Left ventricle myocardium inferior (tissue), 1 donor: ENCODE data around the gene NAP1L1. TPM values are rescaled to one million over a fixed set of nuclear protein-coding genes. Genes with fewer than 3 reads are reported as not detected.
A peak's percentile ranks its signal among the peaks of the same experiment; 100 is the strongest.

ENCODE experiments used
- DNase-seq: peaks from one replicate; pipeline ENCODE4 v3.0.0-alpha.2; 2020
- H3K27ac ChIP-seq: fragments of 200-600 bp; replicated peaks from 2 replicates; pipeline ENCODE4 v1.8.0; 2021
- H3K27me3 ChIP-seq: fragments of 200-600 bp; 2 replicates; pipeline ENCODE4 v1.8.0; 2021; ENCODE audit warnings: low read depth
- H3K36me3 ChIP-seq: fragments of 200-600 bp; 2 replicates; pipeline ENCODE4 v1.8.0; 2021
- H3K4me1 ChIP-seq: fragments of 200-600 bp; 2 replicates; pipeline ENCODE4 v1.8.0; 2021
- H3K4me3 ChIP-seq: fragments of 200-600 bp; 2 replicates; pipeline ENCODE4 v1.8.0; 2021; ENCODE audit warnings: mild to moderate bottlenecking, moderate library complexity
- H3K9me3 ChIP-seq: fragments of 200-600 bp; replicated peaks from 2 replicates; pipeline ENCODE4 v1.8.0; 2021
- intact Hi-C: fragments of 100-400 bp; cut with micrococcal nuclease; formaldehyde crosslinking; loops from one replicate; pipeline ENCODE4 v1.11.0; 2022
- total RNA-seq: library from RNA; stranded (reverse); fragmentation: NEBNext Ultra II Directional; extraction: Animal tissue kit (Norgen Biotek cat#: 25700); gene quantifications from one replicate; pipeline ENCODE4 v1.2.1, GENCODE V29; 2021
- TF ChIP-seq, protein P1 (sequence below): fragments of 200-600 bp; IDR thresholded peaks from 2 replicates; pipeline ENCODE4 v1.8.0; 2021; ENCODE audit warnings: antibody characterized with exemption, mild to moderate bottlenecking, borderline replicate concordance
- donor health status: DM: no; HTN: yes; CAD: no; lungs with severe emphysema.

NAP1L1 gene
- total RNA-seq, 1 donor from 2014 or later: 256 TPM

DNA sequence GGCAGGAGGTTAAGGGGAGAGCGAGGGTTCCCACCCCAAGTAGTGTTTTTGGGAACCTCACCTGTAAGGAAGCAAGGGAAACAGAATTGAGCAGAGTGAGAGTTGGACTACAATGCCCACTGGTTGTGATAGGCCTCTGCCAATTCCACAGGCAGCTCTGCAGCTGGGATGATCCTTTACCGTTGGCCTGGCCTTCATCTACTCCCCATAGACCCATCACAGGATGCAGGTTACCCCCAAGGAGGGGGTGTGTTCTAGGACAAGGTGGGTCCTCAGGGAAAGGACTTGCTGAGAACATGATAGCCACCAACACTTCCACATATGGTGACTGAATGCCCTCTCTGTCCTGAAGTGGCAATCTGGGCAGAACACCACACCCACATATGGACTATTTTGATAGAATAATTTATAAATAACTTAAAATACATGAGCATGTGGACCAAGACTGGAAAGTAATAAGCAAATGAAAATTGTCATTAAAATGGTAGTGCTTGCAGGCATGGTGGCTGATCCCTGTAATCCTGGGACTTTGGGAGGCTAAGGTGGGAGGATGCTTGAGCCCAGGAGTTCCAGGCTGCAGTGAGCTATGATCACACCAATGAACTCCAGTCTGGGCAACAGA is 61.3 kb downstream of the NAP1L1 start:
- intact Hi-C loops: no loop called here
- no peak overlapping the region for H3K4me3 ChIP-seq
- no peak overlapping the region for H3K27ac ChIP-seq
- peaks cover 25% of the 10 kb centered on the region for H3K4me1 ChIP-seq
- no peaks in the 10 kb centered on the region for H3K36me3 ChIP-seq
- TF ChIP-seq, protein P1, sequence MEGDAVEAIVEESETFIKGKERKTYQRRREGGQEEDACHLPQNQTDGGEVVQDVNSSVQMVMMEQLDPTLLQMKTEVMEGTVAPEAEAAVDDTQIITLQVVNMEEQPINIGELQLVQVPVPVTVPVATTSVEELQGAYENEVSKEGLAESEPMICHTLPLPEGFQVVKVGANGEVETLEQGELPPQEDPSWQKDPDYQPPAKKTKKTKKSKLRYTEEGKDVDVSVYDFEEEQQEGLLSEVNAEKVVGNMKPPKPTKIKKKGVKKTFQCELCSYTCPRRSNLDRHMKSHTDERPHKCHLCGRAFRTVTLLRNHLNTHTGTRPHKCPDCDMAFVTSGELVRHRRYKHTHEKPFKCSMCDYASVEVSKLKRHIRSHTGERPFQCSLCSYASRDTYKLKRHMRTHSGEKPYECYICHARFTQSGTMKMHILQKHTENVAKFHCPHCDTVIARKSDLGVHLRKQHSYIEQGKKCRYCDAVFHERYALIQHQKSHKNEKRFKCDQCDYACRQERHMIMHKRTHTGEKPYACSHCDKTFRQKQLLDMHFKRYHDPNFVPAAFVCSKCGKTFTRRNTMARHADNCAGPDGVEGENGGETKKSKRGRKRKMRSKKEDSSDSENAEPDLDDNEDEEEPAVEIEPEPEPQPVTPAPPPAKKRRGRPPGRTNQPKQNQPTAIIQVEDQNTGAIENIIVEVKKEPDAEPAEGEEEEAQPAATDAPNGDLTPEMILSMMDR: no peak
- no peaks in the 10 kb centered on the region for H3K9me3 ChIP-seq
- no peak for DNase-seq
- no peaks in the 10 kb centered on the region for H3K27me3 ChIP-seq

DNA sequence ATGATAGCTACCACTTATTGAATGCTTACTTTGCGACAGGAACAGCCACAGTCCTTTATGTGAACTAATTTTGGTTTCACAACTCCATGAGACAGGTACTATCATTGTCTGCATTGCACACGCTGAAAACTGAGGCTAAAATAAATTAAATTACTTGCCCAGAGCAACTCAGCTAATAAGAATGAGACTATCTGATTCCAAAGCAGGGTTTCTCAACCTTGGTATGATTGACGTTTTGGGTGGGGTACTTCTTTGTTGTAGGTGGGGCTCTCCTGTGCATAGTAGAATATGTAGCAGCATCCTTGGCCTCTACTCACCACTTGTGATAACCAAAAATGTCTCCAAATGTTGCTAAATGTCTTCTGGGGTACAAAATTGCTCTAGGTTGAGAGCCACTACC is 62.0 kb downstream of the NAP1L1 start:
- intact Hi-C loops: no loop called here

DNA sequence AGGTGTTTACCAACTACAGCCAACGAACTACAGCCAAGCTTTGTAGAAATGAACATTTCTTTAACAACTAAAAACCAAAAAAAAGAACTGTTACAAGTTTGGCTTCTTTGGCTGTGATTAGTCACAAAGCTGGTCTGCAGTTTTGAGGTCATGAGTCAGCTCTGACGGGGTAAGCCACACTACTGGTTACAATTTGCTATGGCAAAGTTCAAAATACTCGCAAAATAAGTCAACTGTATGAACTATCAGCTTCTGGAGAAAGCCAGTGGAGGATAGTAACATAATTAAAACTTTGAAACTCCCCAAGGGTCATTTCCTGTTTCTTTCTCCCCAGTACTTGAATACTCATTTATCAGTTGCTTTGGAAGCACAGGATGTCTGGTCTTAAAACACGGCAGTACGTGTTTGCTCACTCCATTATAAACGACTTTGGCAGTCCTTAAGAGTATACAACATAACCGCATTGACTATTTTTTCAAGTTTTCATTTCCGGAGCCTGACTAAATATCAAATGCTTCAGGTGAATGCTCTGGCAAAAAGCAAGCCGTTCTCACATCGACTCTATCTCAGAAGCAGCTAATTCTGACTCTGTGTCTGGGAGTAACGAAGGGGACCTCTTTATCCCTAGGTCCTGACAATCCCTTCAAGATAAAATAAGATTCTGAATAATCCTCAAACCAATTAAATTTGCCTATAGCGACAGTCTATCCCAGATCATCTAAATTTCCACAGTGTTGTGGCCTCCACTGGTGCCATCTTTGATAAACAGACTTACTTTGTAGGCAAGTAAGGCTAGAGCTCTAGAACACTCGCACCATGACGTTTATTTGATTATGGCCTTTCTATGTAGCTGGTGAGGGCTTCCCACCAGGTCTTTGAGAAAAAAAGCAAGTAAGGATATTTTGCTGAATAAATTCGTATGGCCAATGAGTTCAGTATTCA is 63.5 kb downstream of the NAP1L1 start:
- peaks cover 11% of the 10 kb centered on the region for H3K4me1 ChIP-seq
- no peaks in the 10 kb centered on the region for H3K9me3 ChIP-seq
- H3K4me3 ChIP-seq: no peak overlapping the region
- H3K27ac ChIP-seq: peak overlapping the region; percentile 55
- TF ChIP-seq, protein P1: no peak
- no peak for DNase-seq
- intact Hi-C loops: no loop called here
- no peaks in the 10 kb centered on the region for H3K36me3 ChIP-seq
- no peaks in the 10 kb centered on the region for H3K27me3 ChIP-seq

More for the DNA sequence above, 62.0 kb downstream of the NAP1L1 start:
- Histone ChIP-seq H3K27me3 (no peaks in the 10 kb centered on the region), H3K4me3 (no peak overlapping the region), H3K36me3 (no peaks in the 10 kb centered on the region), H3K4me1 (peaks cover 22% of the 10 kb centered on the region), H3K27ac (no peak overlapping the region), H3K9me3 (no peaks in the 10 kb centered on the region)
- no peak for DNase-seq
- TF ChIP-seq, protein P1: no peak

DNA sequence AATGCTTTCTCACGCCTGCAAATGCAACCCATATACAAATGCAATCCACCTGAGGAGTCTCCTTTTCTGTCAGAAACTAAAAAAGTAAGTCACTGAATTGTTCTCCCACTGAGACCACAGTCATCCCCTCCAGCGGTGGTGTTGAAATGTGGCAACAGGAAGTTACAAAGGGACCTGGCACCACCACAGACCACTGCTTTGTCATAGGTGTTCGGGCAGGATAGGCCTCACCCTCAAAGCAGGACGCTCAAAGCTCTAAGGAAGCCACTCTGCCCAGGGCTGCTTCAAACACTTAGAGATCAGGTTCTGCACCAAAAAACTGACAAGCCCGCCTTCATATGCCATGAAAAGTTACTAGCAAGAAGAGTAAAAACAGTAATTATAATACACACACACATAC is 64.2 kb downstream of the NAP1L1 start:
- intact Hi-C loops: no loop called here
- H3K27ac ChIP-seq: peak overlapping the region; percentile 55
- DNase-seq: no peak
- H3K36me3 ChIP-seq: no peaks in the 10 kb centered on the region
- TF ChIP-seq, protein P1: no peak
- H3K4me1 ChIP-seq: peaks cover 10% of the 10 kb centered on the region
- H3K9me3 ChIP-seq: no peaks in the 10 kb centered on the region
- H3K4me3 ChIP-seq: no peak overlapping the region
- no peaks in the 10 kb centered on the region for H3K27me3 ChIP-seq

DNA sequence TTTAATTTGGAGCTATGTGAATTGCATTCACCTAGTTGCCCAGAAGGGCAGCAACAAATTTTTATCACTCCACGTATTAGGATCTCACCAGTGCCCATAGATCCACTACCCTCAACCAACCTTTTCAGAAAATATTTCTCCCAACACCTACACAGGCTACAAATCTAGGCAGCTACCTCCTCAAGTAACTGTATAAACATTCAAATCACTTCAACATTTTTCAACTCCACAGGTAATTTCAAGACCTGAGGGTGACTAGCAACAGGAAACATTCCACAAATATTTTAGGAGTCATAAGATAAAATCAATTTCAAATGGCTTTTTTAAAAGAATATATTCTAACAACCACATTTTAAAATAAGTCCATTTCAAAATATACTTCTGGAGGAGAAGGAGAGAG is 65.8 kb downstream of the NAP1L1 start:
- no peak for DNase-seq
- TF ChIP-seq, protein P1: no peak
- intact Hi-C loops: no loop called here
- H3K9me3 ChIP-seq: no peaks in the 10 kb centered on the region
- H3K4me3 ChIP-seq: no peak overlapping the region
- H3K27me3 ChIP-seq: no peaks in the 10 kb centered on the region
- peak overlapping the region; percentile 69 for H3K27ac ChIP-seq
- no peaks in the 10 kb centered on the region for H3K36me3 ChIP-seq
- peaks cover 10% of the 10 kb centered on the region for H3K4me1 ChIP-seq
